ENCODE results near the gene POU2F1. TPM values are rescaled to one million over a fixed set of nuclear protein-coding genes. Genes with fewer than 3 reads are reported as not detected.
"Not testable (repeated sequence)": the region's sequence is repeated elsewhere in the genome, so short reads cannot be mapped to it uniquely, and the experiment has no call there.

The POU2F1 gene
- total RNA-seq, 1 donor from 2014 or later = 7.2 TPM

- no peak for TF ChIP-seq CTCF (conservative IDR thresholded peaks at IDR 0.05; ENCODE audit: low read depth, low read length)
- H3K4me3 ChIP-seq (ENCODE audit: low read depth, low read length) = peak overlapping the region; percentile 80
- DNase-seq (ENCODE audit: low read depth) = no peak
Observed at GRCh38 chr1:167221738-167222610, 1.3 kb downstream of the POU2F1 start.

GRCh38 chr1:167223144-167224103, 2.7 kb downstream of the POU2F1 start:
- peak overlapping the region; percentile 5 for H3K4me3 ChIP-seq (ENCODE audit: low read depth, low read length)
- DNase-seq (ENCODE audit: low read depth) = no peak
- TF ChIP-seq CTCF (conservative IDR thresholded peaks at IDR 0.05; ENCODE audit: low read depth, low read length) = no peak

- not testable (repeated sequence) for H3K4me3 ChIP-seq (ENCODE audit: low read depth, low read length); DNase-seq (ENCODE audit: low read depth)
Observed at GRCh38 chr1:167224734-167225235, 4.1 kb downstream of the POU2F1 start.

- no peak for DNase-seq (ENCODE audit: low read depth)
- no peak for TF ChIP-seq CTCF (conservative IDR thresholded peaks at IDR 0.05; ENCODE audit: low read depth, low read length)
- no peak overlapping the region for H3K4me3 ChIP-seq (ENCODE audit: low read depth, low read length)
Observed at GRCh38 chr1:167225920-167226319, 5.2 kb downstream of the POU2F1 start.

GRCh38 chr1:167227934-167228378, 7.3 kb downstream of the POU2F1 start:
- DNase-seq (ENCODE audit: low read depth) = no peak
- no peak for TF ChIP-seq CTCF (conservative IDR thresholded peaks at IDR 0.05; ENCODE audit: low read depth, low read length)
- no peak overlapping the region for H3K4me3 ChIP-seq (ENCODE audit: low read depth, low read length)

- TF ChIP-seq CTCF (conservative IDR thresholded peaks at IDR 0.05; ENCODE audit: low read depth, low read length) = no peak
- H3K4me3 ChIP-seq (ENCODE audit: low read depth, low read length) = no peak overlapping the region
- DNase-seq (ENCODE audit: low read depth) = no peak
Observed at GRCh38 chr1:167229719-167230385, 9.2 kb downstream of the POU2F1 start.
